Hematopoietic multipotent progenitor cell treated with erythropoietin and hydrocortisone succinate and interleukin-3 and kit ligand, for 17 days (in vitro differentiated cells): ENCODE results near the gene CIROP.
"Not testable (repeated sequence)": the region's sequence is repeated elsewhere in the genome, so short reads cannot be mapped to it uniquely, and the experiment has no call there.

Experiments used
- DNase-seq: peaks from one replicate; pipeline ENCODE4 v3.0.0-alpha.2; 2015; ENCODE audit warnings: low spot score

Gene CIROP

DNA sequence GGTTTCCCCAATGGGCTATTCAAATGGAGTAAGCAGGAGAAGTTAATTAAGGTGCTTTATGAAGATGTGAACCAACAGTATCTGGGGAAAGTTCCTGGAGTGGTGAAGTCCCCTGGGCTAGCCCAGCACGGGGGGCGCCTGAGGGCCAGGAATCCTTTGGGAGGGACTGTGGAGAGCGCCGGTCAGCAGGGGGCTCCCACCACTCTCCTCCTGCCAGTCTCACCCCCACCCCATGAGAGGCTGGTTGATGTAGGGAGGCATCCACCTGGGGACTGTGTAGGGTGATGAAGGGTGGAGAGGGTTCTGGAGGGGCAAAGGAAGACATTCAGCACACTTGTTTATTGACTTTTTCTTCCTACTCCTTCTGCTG lies 9.9 kb upstream of the CIROP start:
- DNase-seq = no peak

DNA sequence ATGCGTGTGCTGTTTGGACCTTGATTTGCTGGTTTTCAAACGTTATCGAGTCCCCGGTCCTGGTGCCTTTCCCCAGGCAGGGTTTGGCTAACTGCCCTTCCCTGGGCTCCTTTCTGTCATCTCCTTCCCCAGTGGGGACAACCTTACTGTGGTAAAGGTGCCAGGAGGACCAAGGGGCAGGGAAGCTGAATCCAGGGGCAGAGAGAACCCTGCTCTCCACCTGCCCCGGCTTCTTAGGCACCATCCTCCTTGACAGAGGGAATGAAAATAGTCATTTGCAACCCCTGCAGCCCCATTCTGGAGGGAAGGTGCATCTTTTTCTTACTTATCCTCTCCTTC lies 9.3 kb upstream of the CIROP start:
- no peak for DNase-seq

DNA sequence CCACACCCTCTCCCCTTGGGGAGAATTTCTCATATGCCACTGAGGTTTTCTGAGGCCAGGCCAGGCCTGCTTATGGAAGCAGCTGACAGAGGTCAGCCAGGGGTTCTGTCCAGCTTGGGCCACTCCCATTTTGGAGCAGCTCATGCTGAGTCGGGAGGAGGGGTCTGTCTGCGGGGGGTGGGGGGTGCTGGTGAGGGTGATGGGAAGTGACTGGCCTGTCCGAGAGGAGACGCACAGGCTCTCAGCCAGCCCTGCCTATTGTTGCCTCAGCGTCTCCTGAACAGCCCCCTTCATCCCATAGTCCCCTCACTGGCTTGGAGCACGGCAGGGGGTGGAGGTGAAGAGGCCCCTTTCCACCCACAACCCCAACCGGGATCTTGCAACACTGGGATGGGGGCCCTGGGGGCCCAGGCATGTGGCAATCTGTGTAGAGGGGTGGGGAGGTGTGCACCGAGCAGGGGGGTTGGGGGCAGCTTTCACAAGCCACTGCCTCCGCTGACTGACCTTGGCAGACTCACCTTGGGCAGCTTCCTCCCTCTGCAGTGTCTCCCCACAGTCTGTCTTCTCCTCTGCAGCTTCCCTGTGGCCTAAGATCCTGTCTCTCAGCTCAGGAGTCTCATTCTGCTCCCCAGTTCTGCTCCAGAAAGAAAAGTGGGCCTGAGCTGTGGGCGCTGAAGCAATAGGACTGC lies 8.8 kb upstream of the CIROP start:
- DNase-seq = no peak

DNA sequence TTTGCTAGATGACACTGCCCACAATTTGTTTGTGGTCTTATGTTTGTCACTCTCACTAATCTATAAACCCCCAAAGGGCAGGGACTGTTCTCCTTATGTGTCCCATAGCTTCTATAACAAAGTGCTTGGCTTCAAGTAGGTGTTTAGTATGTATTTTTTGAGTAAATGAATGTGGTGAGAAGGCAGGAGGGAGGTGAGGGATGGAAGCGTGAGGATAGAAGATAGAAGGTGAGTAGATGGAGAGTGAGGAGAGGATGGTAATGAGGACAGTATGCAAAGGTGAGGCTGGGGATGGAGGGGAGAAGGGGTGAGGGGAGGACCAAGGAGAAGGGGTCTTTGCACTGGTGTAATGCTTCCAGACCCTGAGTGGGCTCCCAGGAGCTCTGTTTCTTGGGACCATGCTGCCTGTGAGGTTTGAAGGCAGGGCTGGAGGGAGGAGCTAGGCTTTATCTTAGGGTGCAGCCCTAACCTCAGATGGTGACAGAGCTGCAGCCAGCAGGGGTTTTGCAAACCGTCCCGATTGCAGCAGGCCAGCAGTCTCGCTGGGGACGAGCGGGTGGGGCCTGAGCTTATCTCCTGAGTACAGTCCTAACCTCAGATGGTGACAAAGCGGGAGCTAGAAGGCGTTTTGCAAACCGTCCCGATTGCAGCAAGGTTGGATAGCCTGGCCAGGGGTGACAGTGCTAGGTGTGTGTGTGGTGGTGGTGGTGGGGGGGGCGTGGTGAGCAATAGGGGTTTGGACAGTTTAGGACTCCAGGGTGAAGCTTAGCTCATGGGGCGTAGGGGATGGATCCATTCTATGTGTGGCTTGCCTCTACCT lies 7.8 kb upstream of the CIROP start:
- peak; percentile 87 for DNase-seq

DNA sequence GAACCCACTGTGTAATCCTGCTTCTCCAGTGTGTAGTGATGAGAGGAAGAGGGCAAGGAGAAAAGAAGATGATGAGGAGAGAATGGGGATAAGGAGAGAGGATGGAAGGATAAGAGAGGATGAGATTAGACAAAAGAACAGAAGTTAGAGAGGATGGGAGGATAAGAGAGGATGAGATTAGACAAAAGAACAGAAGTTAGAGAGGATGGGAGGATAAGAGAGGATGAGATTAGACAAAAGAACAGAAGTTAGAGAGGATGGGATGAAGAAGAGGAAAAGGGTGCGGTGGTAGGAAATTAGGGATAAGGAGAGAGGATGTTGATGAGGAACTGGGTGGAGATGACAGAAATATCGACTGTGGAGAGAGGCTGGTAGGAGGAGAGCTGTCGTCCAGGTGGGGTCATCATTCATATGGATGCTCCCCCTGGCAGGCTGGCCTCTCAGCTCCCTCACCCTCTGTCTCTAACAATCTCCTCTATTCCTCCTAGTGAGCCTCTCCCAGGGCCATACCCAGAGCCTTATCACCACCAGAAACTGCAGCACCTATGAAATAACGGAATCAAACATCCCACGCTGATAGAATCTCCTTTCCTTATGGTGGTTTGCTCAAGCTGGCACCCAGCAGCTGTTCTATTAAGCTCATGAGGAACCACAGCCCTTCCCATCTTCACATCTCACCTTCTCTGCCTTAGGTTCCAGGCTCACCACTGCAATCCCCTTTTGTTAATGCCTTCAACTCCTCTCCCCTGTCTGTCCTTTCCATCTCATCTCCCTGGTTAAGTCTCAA lies 6.0 kb upstream of the CIROP start:
- DNase-seq = no peak

DNA sequence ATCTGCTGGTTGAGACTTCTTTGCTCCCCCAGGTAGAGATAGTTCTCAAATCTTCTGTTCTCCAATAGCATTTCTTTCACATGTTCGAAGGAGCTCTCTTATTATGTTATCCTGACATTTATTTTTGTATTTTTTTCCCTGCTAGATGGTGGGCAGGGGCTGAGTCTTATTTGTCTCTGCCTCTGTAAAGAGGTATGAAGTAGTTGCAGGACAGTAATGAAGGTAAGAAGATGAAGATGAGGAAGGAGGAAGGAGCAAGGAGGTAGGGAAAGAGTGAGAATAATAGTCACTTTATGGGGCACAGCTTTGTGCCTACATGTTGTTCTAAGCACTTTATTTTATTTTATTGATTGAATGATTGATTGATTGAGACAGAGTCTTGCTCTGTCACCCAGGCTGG lies 5.0 kb upstream of the CIROP start:
- no peak for DNase-seq

DNA sequence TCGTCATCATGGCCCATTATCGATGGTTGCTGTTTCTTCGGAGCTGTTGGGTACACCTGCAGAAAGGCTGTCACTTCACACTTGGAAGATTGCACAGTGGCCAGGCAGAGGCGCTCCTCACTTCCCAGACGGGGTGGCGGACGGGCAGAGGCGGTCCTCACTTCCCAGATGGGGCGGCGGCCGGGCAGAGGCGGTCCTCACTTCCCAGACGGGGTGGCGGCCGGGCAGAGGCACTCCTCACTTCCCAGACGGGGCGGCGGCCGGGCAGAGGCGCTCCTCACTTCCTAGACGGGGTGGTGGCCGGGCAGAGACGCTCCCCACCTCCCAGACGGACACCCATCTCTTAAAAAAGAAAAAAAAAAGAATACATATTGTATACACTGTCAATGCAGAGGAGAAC lies 3.4 kb upstream of the CIROP start:
- DNase-seq = not testable (repeated sequence)

DNA sequence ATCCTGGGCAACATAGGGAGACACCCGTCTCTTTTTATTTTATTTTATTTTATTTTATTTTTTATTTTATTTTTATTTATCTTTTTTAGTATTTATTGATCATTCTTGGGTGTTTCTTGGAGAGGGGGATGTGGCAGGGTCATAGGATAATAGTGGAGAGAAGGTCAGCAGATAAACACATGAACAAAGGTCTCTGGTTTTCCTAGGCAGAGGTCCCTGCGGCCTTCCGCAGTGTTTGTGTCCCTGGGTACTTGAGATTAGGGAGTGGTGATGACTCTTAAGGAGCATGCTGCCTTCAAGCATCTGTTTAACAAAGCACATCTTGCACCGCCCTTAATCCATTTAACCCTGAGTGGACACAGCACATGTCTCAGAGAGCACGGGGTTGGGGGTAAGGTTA lies 2.8 kb upstream of the CIROP start:
- DNase-seq = not testable (repeated sequence)

DNA sequence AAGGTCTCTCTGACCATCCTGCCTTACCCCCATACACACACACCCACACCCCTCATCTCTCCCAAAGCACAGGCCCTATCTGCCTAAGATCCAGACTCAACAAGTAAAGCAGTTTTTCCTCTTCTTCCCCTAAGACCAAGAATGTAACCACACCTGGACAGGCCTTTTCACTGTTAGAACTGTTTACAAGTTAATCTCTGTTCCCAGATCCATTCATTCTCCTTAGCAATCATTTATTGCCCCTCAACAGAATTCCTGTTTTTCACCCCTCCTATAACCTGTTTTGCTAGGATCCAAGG lies 1.9 kb upstream of the CIROP start:
- no peak for DNase-seq

DNA sequence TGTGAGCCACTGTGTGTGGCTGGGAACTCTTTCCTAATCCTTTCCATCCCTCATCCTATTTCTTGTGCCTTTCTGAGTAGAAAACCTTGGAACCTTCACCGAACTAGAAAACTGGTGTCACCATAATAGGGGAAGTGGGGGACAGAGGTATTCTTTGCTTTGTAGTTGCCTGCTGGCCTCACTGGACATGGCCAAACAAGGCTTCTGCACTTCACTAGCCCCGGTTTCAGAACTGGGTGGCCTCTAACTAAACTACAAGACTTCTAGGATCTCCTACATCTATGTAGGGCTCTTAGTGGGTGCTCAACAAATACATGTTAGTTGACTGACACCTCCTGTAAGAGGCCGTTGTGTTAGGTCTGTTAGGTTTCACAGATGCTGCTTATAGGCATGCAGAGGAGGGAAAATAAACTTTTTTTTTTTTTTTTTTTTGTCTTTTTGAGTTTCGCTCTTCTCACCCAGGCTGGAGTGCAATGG lies 597 bp upstream of the CIROP start:
- DNase-seq = no peak

DNA sequence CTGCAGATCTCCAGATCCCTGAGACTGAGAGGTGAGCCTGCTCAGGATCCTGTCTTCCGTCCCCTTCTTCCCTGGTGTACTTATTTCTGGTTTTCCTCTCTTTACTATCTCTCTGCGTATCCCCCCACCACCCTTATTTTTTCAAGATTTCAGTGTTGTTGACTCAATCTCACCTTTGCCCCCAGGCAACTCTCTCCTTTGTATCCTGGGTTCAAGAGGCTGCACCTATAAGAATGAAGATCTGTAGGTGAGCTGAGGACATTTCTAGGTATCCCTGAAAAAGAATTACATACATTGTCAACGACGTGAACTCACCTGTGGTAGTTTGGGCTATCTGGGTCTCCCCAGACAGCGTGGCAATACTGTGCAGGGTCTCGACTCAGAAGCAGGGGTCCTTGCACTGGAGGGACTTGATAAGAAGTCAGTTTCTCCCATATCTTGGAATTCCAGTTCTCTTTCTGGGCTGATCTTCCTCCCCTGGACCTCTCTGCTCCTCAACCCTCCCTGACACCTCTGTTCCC lies 659 bp downstream of the CIROP start:
- DNase-seq = no peak

DNA sequence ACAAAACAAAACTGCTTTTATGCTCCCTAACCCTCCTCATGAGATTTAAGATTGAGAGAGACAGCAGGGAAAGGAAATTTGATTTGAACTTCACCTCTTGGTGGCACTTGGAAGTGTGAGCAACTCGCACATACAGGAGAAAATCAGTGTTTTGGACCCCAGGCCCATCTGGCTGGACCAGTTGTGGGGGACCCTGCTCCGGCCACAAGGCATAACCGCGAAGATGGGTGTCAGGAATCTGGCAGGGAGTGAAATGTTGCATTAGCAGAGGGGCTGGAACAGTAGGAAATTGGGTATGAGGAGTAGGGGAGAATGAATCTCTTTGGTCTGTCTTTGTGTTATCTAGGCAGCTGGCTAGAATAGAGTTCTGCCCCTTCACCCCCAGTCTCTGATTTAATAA lies 1.2 kb downstream of the CIROP start:
- no peak for DNase-seq

DNA sequence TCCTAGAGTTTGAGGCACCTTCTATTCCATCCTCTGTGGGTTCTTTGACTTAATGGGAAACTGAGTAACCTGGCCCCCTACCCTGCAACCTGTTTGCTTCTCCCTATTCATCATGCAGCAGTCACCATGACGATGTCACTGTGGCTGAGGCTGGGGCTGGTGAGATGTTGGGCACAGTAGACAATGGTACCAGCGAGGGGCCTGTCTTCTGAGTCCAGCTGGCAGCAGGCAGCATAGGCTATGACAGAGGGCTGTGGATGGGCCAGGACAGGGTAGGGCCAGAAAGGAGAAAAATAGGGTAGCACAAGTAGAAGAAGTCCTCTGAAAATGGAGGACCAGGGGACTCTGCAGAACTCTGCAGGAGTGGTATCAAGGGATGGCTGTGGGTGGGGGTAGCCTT lies 2.0 kb downstream of the CIROP start:
- DNase-seq = no peak

DNA sequence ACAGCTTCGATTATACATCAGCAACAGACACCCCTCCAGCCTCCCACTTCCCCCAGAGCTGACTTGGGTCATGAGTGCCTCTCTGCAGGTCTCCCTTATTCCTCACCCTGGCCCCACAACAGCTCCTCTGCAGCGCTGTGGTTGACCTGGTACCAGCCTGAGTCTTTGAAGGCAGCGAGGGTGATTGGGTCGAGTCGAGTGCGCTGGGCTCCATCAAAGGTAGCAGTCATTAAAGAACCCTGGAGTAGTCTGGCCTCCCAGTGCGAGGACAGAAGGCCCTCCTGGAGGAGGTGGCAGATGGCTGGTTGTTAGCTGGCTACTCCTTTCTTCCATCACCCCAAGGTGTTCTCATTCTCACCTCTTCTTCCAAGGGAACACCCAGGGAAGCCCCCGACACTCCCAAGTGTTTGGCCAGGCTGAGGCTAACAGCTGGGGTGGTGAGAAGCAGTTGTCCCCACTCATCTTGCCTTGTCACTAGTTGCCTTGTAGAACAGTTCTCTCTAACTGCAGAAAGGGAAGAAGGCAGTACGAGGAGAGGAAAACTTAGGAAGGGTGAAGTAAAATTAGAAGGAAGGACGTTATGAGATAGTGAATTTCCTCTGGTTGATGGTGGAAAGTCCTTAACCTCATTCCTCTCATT lies 2.7 kb downstream of the CIROP start:
- no peak for DNase-seq

DNA sequence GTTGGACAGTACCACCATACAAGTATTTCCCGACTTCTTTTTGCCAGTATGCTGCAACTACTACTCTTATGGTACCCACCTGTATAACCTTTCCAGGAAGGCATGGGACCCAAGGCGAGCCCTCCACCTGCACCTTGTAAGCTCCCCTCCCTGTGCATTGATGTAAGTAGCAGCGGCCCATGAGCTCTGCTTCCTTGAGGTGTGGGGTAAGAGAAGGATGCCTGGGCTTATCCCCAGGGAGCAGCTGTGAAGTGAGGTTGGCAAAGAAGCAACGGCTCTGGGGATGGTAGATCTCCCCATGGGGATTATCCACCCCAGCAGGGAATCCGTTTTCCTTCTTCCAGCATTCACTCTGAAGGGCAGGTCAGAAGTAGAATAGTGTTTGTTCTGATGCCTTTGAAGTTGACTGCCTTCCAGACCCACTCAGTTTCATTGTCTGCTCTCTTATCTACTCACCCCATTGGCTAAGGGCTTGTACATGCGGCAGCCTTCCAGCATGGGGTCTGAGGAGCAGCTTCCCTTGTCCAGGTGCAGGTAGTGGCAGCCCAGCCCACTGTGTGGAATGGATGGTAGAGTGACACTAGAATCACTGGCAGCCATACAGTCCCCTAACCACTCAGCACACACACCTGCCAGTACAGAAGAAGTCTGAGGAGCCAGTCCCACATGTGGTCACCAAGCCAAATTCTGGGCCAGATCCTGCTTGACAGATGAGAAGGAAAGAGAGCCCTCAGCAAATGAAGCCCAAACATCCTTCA lies 3.4 kb downstream of the CIROP start:
- DNase-seq = no peak

DNA sequence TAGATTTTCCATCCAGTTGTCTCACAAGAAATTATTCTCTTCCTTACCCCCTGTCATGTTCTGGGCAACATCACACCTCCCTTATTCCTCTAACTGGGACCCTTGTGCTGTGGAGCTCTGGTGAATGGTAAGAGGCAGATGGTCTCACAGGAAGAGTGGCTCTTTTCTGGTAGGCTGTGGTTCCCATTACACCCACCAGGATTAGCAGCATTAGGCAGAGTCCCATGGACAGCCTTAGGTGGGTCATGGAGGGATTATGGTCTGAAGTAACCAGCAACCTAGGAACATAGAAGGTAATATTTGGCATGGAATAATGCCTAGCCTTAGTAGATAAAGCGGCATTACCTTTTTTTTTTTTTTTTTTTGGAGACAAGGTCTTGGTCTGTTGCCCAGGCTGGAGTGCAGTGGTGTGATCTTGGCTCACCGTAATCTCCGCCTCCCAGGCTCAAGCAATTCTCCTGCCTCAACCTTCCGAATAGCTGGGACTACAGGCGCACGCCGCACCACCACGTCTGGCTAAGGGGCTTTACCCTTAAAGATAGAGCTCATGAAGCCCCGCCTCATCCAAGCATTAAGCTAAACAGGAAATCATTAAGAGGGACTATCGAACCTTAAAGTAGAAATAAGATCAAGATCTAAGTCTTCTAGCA lies 5.5 kb downstream of the CIROP start:
- peak; percentile 43 for DNase-seq

DNA sequence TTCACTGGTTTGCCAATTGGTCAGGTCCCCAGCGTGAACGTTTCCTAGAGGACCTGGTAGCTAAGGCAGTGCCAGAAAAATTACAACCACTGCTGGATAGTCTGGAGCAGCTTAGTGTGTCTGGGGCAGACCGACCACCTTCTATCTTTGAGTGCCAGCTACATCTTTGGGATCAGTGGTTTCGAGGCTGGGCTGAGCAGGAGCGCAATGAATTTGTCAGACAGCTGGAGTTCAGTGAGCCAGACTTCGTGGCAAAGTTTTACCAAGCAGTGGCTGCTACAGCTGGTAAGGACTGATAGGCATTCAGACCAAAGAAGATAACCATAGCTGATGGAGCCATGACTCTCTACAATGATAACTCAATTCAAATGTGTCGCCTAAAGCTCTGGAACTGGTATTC lies 7.0 kb downstream of the CIROP start:
- peak; percentile 73 for DNase-seq

DNA sequence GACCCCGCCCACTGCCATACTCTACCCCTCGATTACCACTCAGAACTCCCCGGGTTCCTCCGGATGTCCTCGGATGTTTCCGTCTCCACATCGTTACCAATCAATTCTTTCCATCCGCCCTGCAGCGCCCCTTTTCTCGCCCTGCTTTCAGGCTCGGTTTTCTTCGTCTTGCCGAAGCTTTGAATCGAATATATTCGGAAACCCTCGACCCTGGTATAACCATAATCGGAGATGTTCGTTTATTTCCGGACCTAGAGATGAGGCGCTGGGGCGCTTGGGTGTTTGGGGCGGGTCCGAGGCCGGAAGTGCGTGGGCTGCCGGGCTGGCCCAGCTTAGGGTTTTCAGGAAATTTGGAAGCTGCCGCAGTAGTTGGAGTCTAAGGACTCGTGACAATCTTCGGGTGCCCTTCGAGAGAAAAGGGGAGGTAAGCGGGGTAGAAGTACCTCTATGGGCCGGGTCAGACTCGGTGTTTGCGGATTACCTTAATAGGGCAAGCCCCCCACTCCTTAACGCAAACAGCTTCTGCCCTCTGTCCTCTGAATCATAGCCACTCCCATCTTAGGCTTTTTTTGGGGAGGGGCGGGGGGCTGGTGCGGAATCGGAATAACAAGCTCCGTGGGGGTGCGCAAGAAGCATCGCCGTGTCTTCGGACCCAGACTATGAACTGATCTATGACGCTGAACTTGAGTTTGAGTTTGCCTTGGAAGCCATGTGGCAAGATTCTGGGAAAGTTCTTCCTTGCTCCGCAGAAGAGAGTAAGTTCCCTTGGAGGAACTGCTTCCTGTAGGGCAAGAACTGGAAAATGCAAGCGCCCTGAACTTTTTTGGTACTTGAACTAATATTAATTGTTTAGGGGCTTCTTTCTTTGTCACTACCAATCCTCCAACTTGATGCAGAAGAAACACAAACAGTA lies 9.3 kb downstream of the CIROP start, which contains the start of gene C14orf119:
Gene C14orf119, plus strand, starts transcription at position 310 of the 913 bp plus-strand sequence. CDS start 2,154 bp downstream, outside the sequence.
- peak; percentile 100 for DNase-seq

DNA sequence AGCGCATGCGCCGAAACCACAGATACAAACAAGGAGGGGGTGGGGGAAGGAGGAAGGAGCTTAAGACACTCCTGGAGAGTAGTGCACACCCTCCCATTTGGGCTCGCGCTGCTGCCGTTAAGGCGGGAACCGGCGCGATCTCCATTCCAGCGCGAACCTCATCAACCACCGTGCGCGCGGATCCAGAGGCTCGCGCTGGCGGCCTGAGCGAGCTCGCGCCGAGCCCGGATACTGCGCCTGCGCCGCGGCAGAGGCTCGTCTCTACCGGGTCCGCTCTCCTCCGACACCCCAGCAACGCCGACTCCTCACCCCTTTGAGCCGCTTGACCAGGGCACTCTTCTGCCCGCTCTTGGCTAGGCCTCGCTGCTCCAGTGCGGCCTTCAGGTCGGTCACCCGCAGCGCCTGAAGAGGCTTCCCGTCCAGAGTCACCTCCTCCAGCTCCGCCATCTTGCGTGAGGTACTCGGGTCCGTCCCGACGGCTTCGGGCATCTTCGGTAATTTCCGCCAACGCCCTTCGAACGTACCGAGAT lies 10.1 kb downstream of the CIROP start, which contains the start of gene ACIN1:
Gene ACIN1, minus strand, starts transcription at position 471 of the 530 bp plus-strand sequence. Its CDS starts 24 bp downstream, at position 447.
- DNase-seq = peak; percentile 91
